ENCODE data around the gene PDXDC1.
"Not testable (repeated sequence)": the region's sequence is repeated elsewhere in the genome, so short reads cannot be mapped to it uniquely, and the experiment has no call there.

The PDXDC1 gene

DNA sequence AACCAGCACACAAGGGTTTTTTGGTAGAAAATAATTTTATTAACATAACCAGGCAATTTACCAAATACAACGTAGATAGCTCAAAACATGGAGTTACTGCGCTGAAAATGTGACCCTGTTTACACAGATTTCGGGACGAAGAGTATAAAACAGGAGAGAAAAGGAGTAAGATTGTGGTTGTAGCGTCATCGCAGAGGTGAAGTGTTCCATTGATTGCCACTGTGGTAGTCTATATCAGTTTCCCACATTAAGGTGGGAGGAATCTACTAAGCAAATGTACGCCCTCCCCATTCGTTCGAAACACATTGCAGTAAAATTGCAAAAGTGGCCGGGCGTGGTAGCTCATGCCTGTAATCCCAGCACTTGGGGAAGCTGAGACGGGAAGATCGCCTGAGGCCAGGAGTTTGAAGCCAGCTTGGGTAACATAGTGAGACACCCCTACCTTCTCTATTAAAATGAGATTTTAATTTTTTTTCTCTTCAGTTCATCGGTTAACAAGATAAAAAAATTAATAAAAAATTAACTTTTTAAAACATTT, 972 bp upstream of the PDXDC1 start:
- H3K27me3 ChIP-seq (ENCODE audit: insufficient read depth, low read length); H2AFZ ChIP-seq (ENCODE audit: low read length, unreplicated experiment); H3K4me1 ChIP-seq (ENCODE audit: control insufficient read depth, insufficient read depth, low read length, unreplicated experiment); H3K27ac ChIP-seq (ENCODE audit: low read depth, low read length); H3K36me3 ChIP-seq (ENCODE audit: insufficient read depth, low read length): not testable (repeated sequence)
- Histone ChIP-seq H3K4me3 (ENCODE audit: low read depth, low read length) (peak overlapping the region; percentile 90), H3K79me2 (ENCODE audit: control insufficient read depth, insufficient read depth, low read length, unreplicated experiment) (peaks cover 36% of the 10 kb centered on the region)

DNA sequence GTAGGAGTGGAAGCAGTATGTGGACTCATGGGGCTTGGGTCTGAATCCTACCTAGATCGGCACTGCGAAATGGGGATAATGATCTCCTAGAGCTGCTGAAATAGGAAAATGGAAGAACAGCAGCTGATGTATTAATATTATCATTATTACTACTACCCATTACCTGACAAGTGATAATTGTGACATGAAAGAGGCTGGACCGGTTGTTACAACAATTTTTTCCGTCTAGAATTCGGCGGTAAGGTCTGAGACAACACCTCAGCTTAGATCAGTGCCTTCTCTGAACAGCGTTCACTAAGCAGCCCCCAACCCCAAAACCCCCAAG, 533 bp upstream of the PDXDC1 start:
- peak overlapping the region; percentile 45 for H2AFZ ChIP-seq (ENCODE audit: low read length, unreplicated experiment)
- H3K27ac ChIP-seq (ENCODE audit: low read depth, low read length); H3K4me1 ChIP-seq (ENCODE audit: control insufficient read depth, insufficient read depth, low read length, unreplicated experiment); H3K27me3 ChIP-seq (ENCODE audit: insufficient read depth, low read length); H3K36me3 ChIP-seq (ENCODE audit: insufficient read depth, low read length): not testable (repeated sequence)
- H3K79me2 ChIP-seq (ENCODE audit: control insufficient read depth, insufficient read depth, low read length, unreplicated experiment), result peaks cover 40% of the 10 kb centered on the region
- H3K4me3 ChIP-seq (ENCODE audit: low read depth, low read length), result peak overlapping the region; percentile 90

DNA sequence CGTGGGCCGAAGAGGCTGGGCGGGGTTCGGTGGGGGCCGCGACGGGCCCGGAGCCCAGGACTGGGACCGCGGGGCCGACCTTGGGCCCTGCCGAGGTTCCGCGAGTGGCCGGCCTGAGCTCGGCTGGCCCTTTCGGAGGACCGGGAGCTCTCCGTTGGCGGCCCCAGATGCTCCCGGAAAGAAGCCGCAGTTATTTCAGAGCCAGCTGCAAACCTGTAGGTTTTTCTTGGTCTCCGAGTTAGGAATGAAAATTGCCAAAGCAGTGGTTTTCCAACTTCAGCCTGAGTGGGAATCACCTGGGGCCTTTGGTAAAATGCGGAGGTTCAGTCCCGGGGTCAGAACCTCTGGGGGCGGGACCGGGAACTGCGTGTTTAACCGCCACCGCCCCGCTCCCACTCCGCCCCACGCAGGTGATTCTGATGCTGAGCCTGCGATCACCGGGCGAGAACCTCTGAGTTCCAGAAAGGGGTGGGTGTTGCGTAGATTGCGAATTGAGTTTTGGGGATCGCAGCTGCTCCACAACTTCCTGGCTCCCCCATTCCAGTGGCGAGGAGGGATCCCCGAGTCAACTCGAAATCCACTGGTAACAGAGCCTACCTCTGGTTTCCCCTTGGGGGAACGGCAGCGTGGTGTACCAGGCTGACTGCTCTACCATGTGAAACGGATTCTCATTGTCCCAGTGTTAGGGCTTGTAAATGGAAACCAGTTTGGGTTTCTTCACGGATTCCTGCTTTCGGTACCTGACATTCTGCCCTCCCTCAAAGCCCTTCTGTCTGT, 780 bp downstream of the PDXDC1 start:
- H3K4me1 ChIP-seq (ENCODE audit: control insufficient read depth, insufficient read depth, low read length, unreplicated experiment); H3K36me3 ChIP-seq (ENCODE audit: insufficient read depth, low read length); H3K27me3 ChIP-seq (ENCODE audit: insufficient read depth, low read length): not testable (repeated sequence)
- peak overlapping the region; percentile 54 for H3K27ac ChIP-seq (ENCODE audit: low read depth, low read length)
- H2AFZ ChIP-seq (ENCODE audit: low read length, unreplicated experiment), result peak overlapping the region; percentile 45
- peaks cover 50% of the 10 kb centered on the region for H3K79me2 ChIP-seq (ENCODE audit: control insufficient read depth, insufficient read depth, low read length, unreplicated experiment)
- peak overlapping the region; percentile 90 for H3K4me3 ChIP-seq (ENCODE audit: low read depth, low read length)

DNA sequence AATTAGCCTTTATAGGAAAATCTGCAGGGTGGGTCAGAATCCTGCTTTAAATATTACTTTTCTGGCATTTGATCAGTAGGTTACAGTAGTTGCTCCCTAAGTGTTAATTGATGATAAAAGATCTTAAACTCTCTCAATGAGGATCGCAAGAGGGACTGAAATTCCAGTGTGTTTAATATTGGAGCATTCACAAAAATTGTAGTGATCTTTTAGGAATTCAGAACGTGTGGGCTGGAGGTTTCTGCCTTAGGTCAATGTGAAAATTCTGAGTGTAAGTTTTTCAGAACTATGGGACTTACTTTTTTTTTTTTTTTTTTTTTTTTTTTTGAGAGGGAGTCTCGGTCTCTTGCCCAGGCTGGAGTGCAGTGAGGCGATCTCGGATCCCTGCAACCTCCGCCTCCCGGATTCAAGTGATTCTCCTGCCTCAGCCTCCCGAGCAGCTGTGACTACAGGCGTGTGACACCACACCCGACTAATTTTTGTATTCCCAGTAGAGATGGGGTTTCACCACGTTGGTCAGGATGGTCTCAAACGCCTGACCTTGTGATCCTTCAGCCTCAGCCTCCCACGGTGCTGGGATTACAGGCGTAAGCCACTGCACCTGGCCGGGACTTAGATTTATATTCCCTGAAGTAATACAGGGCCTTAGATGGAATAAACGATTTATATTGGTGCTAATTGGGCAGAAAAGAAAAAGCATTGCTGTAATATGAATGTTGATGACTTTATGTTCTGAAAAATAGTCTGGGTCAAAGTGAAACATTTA, 2.3 kb downstream of the PDXDC1 start:
- not testable (repeated sequence) for H3K27me3 ChIP-seq (ENCODE audit: insufficient read depth, low read length); H2AFZ ChIP-seq (ENCODE audit: low read length, unreplicated experiment); H3K27ac ChIP-seq (ENCODE audit: low read depth, low read length); H3K36me3 ChIP-seq (ENCODE audit: insufficient read depth, low read length)
- peaks cover 64% of the 10 kb centered on the region for H3K79me2 ChIP-seq (ENCODE audit: control insufficient read depth, insufficient read depth, low read length, unreplicated experiment)
- peak overlapping the region; percentile 90 for H3K4me3 ChIP-seq (ENCODE audit: low read depth, low read length)
- H3K4me1 ChIP-seq (ENCODE audit: control insufficient read depth, insufficient read depth, low read length, unreplicated experiment), result peaks cover 11% of the 10 kb centered on the region

DNA sequence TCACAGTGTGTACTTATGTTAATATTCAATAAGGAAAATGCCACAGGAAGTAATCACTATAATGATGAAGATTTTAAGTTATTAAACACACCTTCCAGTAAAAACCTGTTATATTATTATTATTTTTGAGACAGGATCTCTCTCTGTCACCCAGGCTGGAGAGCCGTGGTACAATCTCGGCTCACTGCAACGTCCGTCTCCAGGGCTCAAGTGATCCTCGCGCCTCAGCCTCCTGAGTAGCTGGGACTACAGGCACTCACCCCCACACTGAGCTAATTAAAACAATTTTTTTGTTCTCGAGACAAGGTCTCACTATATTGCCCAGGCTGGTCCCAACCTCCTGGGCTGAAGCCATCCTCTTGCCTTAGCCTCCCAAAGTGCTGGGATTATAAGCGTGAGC, 3.5 kb downstream of the PDXDC1 start:
- not testable (repeated sequence) for H3K4me3 ChIP-seq (ENCODE audit: low read depth, low read length); H3K27me3 ChIP-seq (ENCODE audit: insufficient read depth, low read length); H3K27ac ChIP-seq (ENCODE audit: low read depth, low read length); H3K36me3 ChIP-seq (ENCODE audit: insufficient read depth, low read length); H2AFZ ChIP-seq (ENCODE audit: low read length, unreplicated experiment)
- H3K79me2 ChIP-seq (ENCODE audit: control insufficient read depth, insufficient read depth, low read length, unreplicated experiment), result peaks cover 72% of the 10 kb centered on the region
- H3K4me1 ChIP-seq (ENCODE audit: control insufficient read depth, insufficient read depth, low read length, unreplicated experiment), result peaks cover 13% of the 10 kb centered on the region

DNA sequence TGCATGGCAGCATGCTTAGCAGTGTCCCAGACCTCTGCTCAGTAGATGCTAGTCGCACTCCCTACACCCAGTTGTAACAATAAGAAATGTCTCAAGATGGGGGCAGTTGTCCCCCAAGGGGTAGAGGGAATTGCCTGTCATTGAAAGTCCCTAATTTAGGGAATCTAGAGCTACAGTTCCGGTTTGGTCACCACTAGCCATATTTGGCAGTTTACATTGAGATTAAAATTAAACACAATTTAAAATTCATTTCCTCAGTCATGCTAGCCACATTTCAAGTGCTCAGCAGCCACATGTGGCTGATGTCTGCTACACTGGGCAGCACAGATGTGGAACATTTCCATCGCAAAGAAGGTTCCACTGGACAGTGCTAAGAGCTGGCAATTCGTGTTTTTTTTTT, 4.1 kb downstream of the PDXDC1 start:
- peaks cover 13% of the 10 kb centered on the region for H3K4me1 ChIP-seq (ENCODE audit: control insufficient read depth, insufficient read depth, low read length, unreplicated experiment)
- not testable (repeated sequence) for H3K27me3 ChIP-seq (ENCODE audit: insufficient read depth, low read length); H3K36me3 ChIP-seq (ENCODE audit: insufficient read depth, low read length); H3K4me3 ChIP-seq (ENCODE audit: low read depth, low read length); H3K27ac ChIP-seq (ENCODE audit: low read depth, low read length); H2AFZ ChIP-seq (ENCODE audit: low read length, unreplicated experiment)
- peaks cover 75% of the 10 kb centered on the region for H3K79me2 ChIP-seq (ENCODE audit: control insufficient read depth, insufficient read depth, low read length, unreplicated experiment)

DNA sequence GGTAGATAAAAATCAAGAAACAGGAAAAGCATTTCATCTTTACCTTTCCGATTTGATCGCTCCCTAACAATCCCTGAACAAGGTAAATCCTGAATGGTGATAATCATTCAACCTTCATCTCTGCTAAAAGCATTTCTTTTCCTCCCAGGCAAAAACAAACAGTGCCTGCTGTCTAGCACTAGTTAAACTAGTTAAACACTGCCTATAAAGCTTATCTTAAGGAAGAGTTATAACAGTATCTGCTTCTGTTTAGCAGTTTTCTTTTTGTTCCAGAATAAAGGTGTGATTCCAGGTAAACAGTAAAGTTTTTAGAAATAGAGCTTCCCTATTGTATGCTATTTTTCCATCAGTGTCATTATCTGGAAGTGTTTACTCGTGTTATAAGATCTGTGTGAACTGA, 6.4 kb downstream of the PDXDC1 start:
- peaks cover 77% of the 10 kb centered on the region for H3K79me2 ChIP-seq (ENCODE audit: control insufficient read depth, insufficient read depth, low read length, unreplicated experiment)
- H3K27me3 ChIP-seq (ENCODE audit: insufficient read depth, low read length); H3K27ac ChIP-seq (ENCODE audit: low read depth, low read length); H2AFZ ChIP-seq (ENCODE audit: low read length, unreplicated experiment); H3K36me3 ChIP-seq (ENCODE audit: insufficient read depth, low read length); H3K4me3 ChIP-seq (ENCODE audit: low read depth, low read length): not testable (repeated sequence)
- H3K4me1 ChIP-seq (ENCODE audit: control insufficient read depth, insufficient read depth, low read length, unreplicated experiment), result peaks cover 13% of the 10 kb centered on the region

DNA sequence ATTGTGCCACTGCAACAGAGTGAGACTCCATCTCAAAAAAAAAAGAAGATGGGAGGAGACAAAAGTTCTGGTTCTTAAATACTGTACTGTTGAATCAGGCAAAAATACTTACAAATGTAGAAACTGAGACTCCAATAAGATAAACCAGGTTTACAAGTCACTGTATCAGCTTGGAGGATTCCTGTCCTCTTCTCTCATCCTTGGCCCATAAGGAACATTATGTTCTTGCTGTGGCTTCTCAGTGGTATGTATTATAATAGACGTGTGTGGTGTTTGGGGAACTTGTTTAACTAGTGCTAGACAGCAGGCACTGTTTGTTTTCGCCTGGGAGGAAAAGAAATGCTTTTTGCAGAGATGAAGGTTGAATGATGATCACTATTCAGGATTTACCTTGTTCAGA, 7.7 kb downstream of the PDXDC1 start:
- H3K79me2 ChIP-seq (ENCODE audit: control insufficient read depth, insufficient read depth, low read length, unreplicated experiment), result peaks cover 77% of the 10 kb centered on the region
- H3K4me1 ChIP-seq (ENCODE audit: control insufficient read depth, insufficient read depth, low read length, unreplicated experiment); H3K27me3 ChIP-seq (ENCODE audit: insufficient read depth, low read length); H3K4me3 ChIP-seq (ENCODE audit: low read depth, low read length); H3K36me3 ChIP-seq (ENCODE audit: insufficient read depth, low read length); H2AFZ ChIP-seq (ENCODE audit: low read length, unreplicated experiment); H3K27ac ChIP-seq (ENCODE audit: low read depth, low read length): not testable (repeated sequence)

DNA sequence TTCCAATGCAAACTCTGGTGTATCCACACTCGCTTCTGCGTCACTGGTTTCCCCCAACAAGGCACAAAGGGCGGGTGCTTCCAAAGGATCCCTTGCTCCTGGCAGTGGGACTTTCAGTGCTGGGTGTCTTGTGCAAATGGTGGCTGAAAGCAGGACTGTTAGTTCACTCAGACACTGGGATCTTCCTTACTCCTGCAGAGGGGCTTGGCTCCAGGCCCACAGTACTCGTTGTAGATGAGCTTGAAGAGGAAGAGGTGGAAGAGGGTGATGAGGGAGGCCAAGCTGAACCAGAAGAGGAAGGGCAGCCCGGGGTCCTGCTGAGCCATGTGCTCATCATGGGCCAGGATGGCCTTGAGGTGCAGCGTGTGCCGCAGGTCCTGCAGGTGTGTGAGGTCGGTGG, 13.3 kb downstream of the PDXDC1 start:
- not testable (repeated sequence) for H3K27ac ChIP-seq (ENCODE audit: low read depth, low read length); H2AFZ ChIP-seq (ENCODE audit: low read length, unreplicated experiment); H3K4me1 ChIP-seq (ENCODE audit: control insufficient read depth, insufficient read depth, low read length, unreplicated experiment); H3K27me3 ChIP-seq (ENCODE audit: insufficient read depth, low read length); H3K4me3 ChIP-seq (ENCODE audit: low read depth, low read length)
- peaks cover 11% of the 10 kb centered on the region; the same call in 1 of the 2 replicates for H3K36me3 ChIP-seq (ENCODE audit: insufficient read depth, low read length)
- peaks cover 61% of the 10 kb centered on the region for H3K79me2 ChIP-seq (ENCODE audit: control insufficient read depth, insufficient read depth, low read length, unreplicated experiment)

DNA sequence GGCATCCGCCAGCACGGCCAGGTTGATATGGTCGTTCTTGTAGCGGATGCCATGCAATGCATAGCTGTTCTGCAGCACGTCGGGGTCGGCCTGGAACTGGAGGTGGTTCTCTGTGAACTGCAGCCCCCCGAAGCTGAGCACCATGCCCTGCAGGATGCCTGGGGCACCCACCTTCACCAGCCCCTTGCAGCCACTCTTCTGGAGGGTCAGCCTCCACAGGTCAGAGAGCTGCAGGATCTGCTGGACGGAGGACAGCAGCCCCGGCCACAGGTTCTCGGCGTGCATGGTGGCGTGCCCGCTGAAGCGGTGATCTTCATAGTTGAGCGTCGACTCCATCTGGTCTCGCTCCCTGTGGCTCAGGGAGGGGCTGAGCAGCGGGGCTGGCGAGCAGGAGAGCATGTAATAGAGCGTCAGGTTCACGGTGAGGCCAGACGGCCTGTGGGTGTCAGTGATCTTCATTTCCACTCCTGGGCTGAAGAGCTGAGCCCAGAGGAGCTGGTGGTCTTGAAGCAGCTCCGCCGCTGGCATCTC, 13.9 kb downstream of the PDXDC1 start:
- not testable (repeated sequence) for H2AFZ ChIP-seq (ENCODE audit: low read length, unreplicated experiment); H3K4me3 ChIP-seq (ENCODE audit: low read depth, low read length); H3K27me3 ChIP-seq (ENCODE audit: insufficient read depth, low read length); H3K4me1 ChIP-seq (ENCODE audit: control insufficient read depth, insufficient read depth, low read length, unreplicated experiment); H3K27ac ChIP-seq (ENCODE audit: low read depth, low read length)
- Histone ChIP-seq H3K79me2 (ENCODE audit: control insufficient read depth, insufficient read depth, low read length, unreplicated experiment) (peaks cover 63% of the 10 kb centered on the region), H3K36me3 (ENCODE audit: insufficient read depth, low read length) (peaks cover 13% of the 10 kb centered on the region; the same call in 1 of the 2 replicates)

All from ACC112 (cell line).